ENCODE results near the gene CARD9. TPM values are rescaled to one million over a fixed set of nuclear protein-coding genes. Genes with fewer than 3 reads are reported as not detected.
A peak's percentile ranks its signal among the peaks of the same experiment; 100 is the strongest.

CARD9 gene
- total and polyA plus RNA-seq, 11 donors: 0.30 to 7.1 (median 0.77) TPM

- TF ChIP-seq POLR2A (IDR thresholded peaks at IDR 0.05) (no peak), CTCF (IDR thresholded peaks at IDR 0.05) (no peak)
- Histone ChIP-seq H3K36me3 (peaks cover 0 to 30% (median 8%) of the 10 kb centered on the region in 9 donors), H3K4me1 (peaks cover 0 to 56% (median 35%) of the 10 kb centered on the region in 12 donors), H3K27ac (peak overlapping the region in 10 of 12 donors; percentile 85 to 99 (median 92)), H3K27me3 (no peaks in the 10 kb centered on the region), H3K4me3 (no peak overlapping the region), H3K9me3 (no peaks in the 10 kb centered on the region)
- 94 to 97% (median 95%) methylated on average over 21 to 28 of the region's 28 CpGs for WGBS, 4 donors
- intact Hi-C loops (cut with DNase I): loop anchor here in 1 of 10 donors (2.0 kb wide), 1 partner anchor 58 kb away; no protein-coding TSS in a partner anchor
- DNase-seq (no peak), ATAC-seq (no peak)
Measured at GRCh38 chr9:136340356-136341041, 33.0 kb downstream of the CARD9 start.

GRCh38 chr9:136339958-136340310 lies 33.5 kb downstream of the CARD9 start:
- peak overlapping the region in 3 of 12 donors; percentile 2 to 94 (median 92) for H3K27ac ChIP-seq
- WGBS, 4 donors: 87 to 94% (median 92%) methylated on average over 11 to 12 of the region's 12 CpGs
- H3K27me3 ChIP-seq: no peaks in the 10 kb centered on the region
- TF ChIP-seq POLR2A (IDR thresholded peaks at IDR 0.05): no peak
- TF ChIP-seq CTCF (IDR thresholded peaks at IDR 0.05): no peak
- DNase-seq (no peak), ATAC-seq (no peak)
- intact Hi-C loops (cut with DNase I): loop anchor here in 8 of 10 donors (1.0 to 10.0 kb wide), 5 partner anchors 57 to 65 kb away; partner anchors contain the start of gene SNAPC4 (in 6 of the 8)
- H3K9me3 ChIP-seq: no peaks in the 10 kb centered on the region
- H3K36me3 ChIP-seq: peaks cover 0 to 33% (median 8%) of the 10 kb centered on the region in 9 donors
- peaks cover 0 to 50% (median 29%) of the 10 kb centered on the region in 12 donors for H3K4me1 ChIP-seq
- H3K4me3 ChIP-seq: no peak overlapping the region

GRCh38 chr9:136339173-136339957 lies 34.1 kb downstream of the CARD9 start:
- Histone ChIP-seq H3K27ac (peak overlapping the region in 3 of 12 donors; percentile 2 to 94 (median 30)), H3K9me3 (no peaks in the 10 kb centered on the region), H3K27me3 (no peaks in the 10 kb centered on the region), H3K36me3 (peaks cover 0 to 38% (median 8%) of the 10 kb centered on the region in 9 donors), H3K4me3 (no peak overlapping the region), H3K4me1 (peaks cover 0 to 46% (median 26%) of the 10 kb centered on the region in 12 donors)
- intact Hi-C loops (cut with DNase I): loop anchor here in 7 of 10 donors (1.0 to 10.0 kb wide), 4 partner anchors 57 to 65 kb away; partner anchors contain the start of gene SNAPC4 (in 6 of the 7)
- DNase-seq: peak in 4 of 5 donors; percentile 65 to 85 (median 72)
- ATAC-seq: peak in 1 of 4 donors; percentile 34
- 58 to 76% (median 69%) methylated on average over 16 to 32 of the region's 32 CpGs for WGBS, 4 donors
- TF ChIP-seq POLR2A (IDR thresholded peaks at IDR 0.05): no peak
- TF ChIP-seq CTCF (IDR thresholded peaks at IDR 0.05): peak; percentile 80 to 92 (median 84)

- Histone ChIP-seq H3K27me3 (no peaks in the 10 kb centered on the region), H3K36me3 (peaks cover 0 to 38% (median 8%) of the 10 kb centered on the region in 9 donors), H3K27ac (no peak overlapping the region), H3K4me1 (peaks cover 0 to 38% (median 23%) of the 10 kb centered on the region in 12 donors), H3K9me3 (no peaks in the 10 kb centered on the region), H3K4me3 (no peak overlapping the region)
- WGBS, 4 donors: 91 to 97% (median 96%) methylated on average over 6 to 25 of the region's 25 CpGs
- DNase-seq (no peak), ATAC-seq (no peak)
- intact Hi-C loops (cut with DNase I): loop anchor here in 5 of 10 donors (2.0 to 10.0 kb wide), 3 partner anchors 58 to 66 kb away; partner anchors contain the start of gene SNAPC4 (in 4 of the 5)
- no peak for TF ChIP-seq CTCF (IDR thresholded peaks at IDR 0.05)
- no peak for TF ChIP-seq POLR2A (IDR thresholded peaks at IDR 0.05)
Measured at GRCh38 chr9:136338511-136338910, 35.0 kb downstream of the CARD9 start.

Data from heart left ventricle (tissue), 16 donors.